ENCODE results near the gene SDHA. TPM values are rescaled to one million over a fixed set of nuclear protein-coding genes. Genes with fewer than 3 reads are reported as not detected.

The SDHA gene
- total and polyA plus RNA-seq, 9 of the 15 experiments (the other 6 are each of a cell fraction or from before 2014, with no cell fraction given): 82.9 to 191 (median 130) TPM

GRCh38 chr5:230711-231110, 12.6 kb downstream of the SDHA start:
- no peak overlapping the region for H3K4me3 ChIP-seq
- in situ Hi-C loops (cut with MboI) (no loop called here), intact Hi-C loops (cut with micrococcal nuclease) (no loop called here)
- H4K20me1 ChIP-seq (replicated peaks; ENCODE audit: control insufficient read depth, insufficient read depth, low read length): no peaks in the 10 kb centered on the region
- FAIRE-seq: no peak
- H3K9ac ChIP-seq (ENCODE audit: insufficient read depth in 1 of 2, low read depth in 2 of 2, low read length in 2 of 2): no peak overlapping the region; a peak in 1 of 4 replicates
- H3K9me1 ChIP-seq (ENCODE audit: control insufficient read depth, insufficient read depth, low read length): no peaks in the 10 kb centered on the region
- no peak overlapping the region for H3K4me2 ChIP-seq (ENCODE audit: insufficient read depth, low read length)
- no peaks in the 10 kb centered on the region for H3K27me3 ChIP-seq (ENCODE audit: control insufficient read depth in 2 of 2, insufficient read depth in 2 of 2, low read length in 2 of 2)
- TF ChIP-seq ARID1B (IDR thresholded peaks at IDR 0.05): no peak
- TF ChIP-seq TBP (optimal IDR thresholded peaks at IDR 0.05; ENCODE audit: low read depth, low read length): no peak
- no peak for TF ChIP-seq GTF2E2 (tag; IDR thresholded peaks at IDR 0.05)
- no peak for TF ChIP-seq CREB3 (tag; conservative IDR thresholded peaks at IDR 0.05; ENCODE audit: low read depth)
- no peak for TF ChIP-seq ZBTB2 (IDR thresholded peaks at IDR 0.05)
- no peak for TF ChIP-seq PHB2 (IDR thresholded peaks at IDR 0.05; ENCODE audit: low read depth)
- no peak for TF ChIP-seq PHF21A (IDR thresholded peaks at IDR 0.05; ENCODE audit: borderline replicate concordance, low read depth)
- TF ChIP-seq ZNF124 (CRISPR knock-in tag; IDR thresholded peaks at IDR 0.05): no peak
- no peak for TF ChIP-seq HDAC2 (IDR thresholded peaks at IDR 0.05)
- no peak for TF ChIP-seq NBN (IDR thresholded peaks at IDR 0.05; ENCODE audit: low read depth)
- TF ChIP-seq PKNOX1 (IDR thresholded peaks at IDR 0.05): no peak
- TF ChIP-seq MYNN (IDR thresholded peaks at IDR 0.05): no peak
- no peak for TF ChIP-seq MYNN (CRISPR knock-in tag; IDR thresholded peaks at IDR 0.05)
- no peak for TF ChIP-seq KLF10 (CRISPR knock-in tag; IDR thresholded peaks at IDR 0.05)
- no peak for TF ChIP-seq NR2C1 (IDR thresholded peaks at IDR 0.05)
- TF ChIP-seq NR2C1 (tag; IDR thresholded peaks at IDR 0.05): no peak
- no peak for TF ChIP-seq ZNF175 (CRISPR knock-in tag; IDR thresholded peaks at IDR 0.05; ENCODE audit: low read depth)
- WGBS (ENCODE audit: insufficient coverage, low coverage, missing lambda C conversion rate): 93% methylated on average over 14 of the region's 14 CpGs
- ChIA-PET POLR2A (no interaction called here), CTCF (ENCODE audit: low intra/inter-chr PET ratio) (no interaction called here)
- no peaks in the 10 kb centered on the region for H3K4me1 ChIP-seq (replicated peaks in 1 of 2; ENCODE audit: control insufficient read depth in 2 of 2, insufficient read depth in 2 of 2, low read length in 2 of 2)
- peaks cover 92% of the 10 kb centered on the region for H3K36me3 ChIP-seq (ENCODE audit: control insufficient read depth, insufficient read depth, low read length)
- no peak overlapping the region for H3K27ac ChIP-seq (ENCODE audit: extremely low read depth, low read depth, low read length)
- H3K9me3 ChIP-seq (replicated peaks; ENCODE audit: control insufficient read depth, insufficient read depth, low read depth, low read length): no peaks in the 10 kb centered on the region
- no TSS peak for BruUV-seq (replicated peaks)
- peak; percentile 22; the same call in 1 of the 3 replicates for ATAC-seq
- no peak overlapping the region for H2AFZ ChIP-seq (ENCODE audit: low read depth, low read length)
- no peaks in the 10 kb centered on the region for H3K79me2 ChIP-seq (ENCODE audit: control insufficient read depth, insufficient read depth, low read length)
- DNase-seq (ENCODE audit: extremely low read depth in 1 of 4, low spot score in 3 of 4): peak in 1 of 4 experiments; percentile 14

All from K562 (cell line).